NCI-H2196 (cell line): Measurements from ENCODE around the gene LTK.

Experiments used
- DNase-seq: peaks from one replicate; lab custom pipeline; 2025; ENCODE audit not compliant: unreplicated experiment; lab: John Stamatoyannopoulos, UW

Gene LTK

GRCh38 chr15:41499109-41499851, 14.3 kb downstream of the LTK start:
- DNase-seq: no peak

DNA sequence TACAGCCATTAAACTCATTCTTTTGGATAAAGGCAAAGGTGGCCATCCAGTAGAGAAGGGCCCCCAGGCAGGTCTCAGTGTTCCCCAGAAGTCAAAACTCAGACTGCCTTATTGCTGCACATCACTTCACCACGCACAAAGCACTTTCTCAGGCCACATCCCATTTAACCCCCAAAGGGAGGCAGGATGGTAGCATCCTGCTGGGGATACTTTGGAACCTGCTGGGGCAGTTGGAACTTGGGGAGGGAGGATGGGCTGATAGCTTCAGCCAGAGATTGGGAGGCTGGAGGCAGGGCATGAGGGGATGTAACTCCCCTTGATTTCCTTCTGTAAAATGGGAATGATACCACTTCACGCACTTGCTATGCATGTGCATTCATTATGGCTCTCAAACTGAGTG, 15.0 kb downstream of the LTK start:
- no peak for DNase-seq

GRCh38 chr15:41495736-41496599, 17.7 kb downstream of the LTK start:
- DNase-seq: no peak

DNA sequence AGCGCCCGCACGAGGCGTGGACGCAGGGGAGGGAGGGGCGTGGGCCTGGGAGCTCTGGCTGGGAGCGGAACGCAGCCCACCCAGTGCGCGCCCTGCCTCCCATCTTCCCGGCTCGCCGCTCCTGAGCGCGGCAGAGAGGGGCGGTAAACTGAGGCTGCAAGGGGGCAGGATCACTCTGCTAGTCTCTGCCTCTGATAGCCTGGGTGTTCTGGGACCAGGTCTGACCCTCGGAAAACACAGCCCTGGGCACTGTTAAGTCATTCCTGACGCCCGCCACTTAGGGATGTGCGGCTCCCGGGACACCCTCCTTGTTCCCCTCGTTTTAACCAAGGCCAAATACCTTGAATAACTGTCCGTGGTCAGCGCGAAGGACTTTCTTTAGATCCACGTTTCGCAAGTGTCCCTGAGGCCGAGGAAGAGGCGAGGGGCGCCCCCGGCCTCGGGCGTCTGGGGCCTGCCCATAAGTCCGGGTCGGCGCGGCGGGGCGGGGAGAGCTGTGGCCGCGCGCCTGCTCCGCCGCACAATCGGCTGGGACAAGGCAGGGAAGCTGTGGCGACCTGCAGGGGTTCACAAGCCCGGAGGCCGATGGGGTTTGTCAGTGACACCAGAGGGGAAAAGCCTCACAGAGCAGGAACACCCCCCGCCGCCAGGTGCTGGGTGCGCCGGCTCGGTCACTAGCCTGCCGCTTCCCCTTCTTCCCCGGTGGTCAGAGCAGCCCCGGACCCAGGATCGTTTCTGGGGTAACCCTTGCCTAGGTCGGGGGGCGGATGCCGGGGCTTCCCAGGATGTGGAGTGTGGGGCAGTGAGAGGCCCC, 18.5 kb downstream of the LTK start:
- no peak for DNase-seq

DNA sequence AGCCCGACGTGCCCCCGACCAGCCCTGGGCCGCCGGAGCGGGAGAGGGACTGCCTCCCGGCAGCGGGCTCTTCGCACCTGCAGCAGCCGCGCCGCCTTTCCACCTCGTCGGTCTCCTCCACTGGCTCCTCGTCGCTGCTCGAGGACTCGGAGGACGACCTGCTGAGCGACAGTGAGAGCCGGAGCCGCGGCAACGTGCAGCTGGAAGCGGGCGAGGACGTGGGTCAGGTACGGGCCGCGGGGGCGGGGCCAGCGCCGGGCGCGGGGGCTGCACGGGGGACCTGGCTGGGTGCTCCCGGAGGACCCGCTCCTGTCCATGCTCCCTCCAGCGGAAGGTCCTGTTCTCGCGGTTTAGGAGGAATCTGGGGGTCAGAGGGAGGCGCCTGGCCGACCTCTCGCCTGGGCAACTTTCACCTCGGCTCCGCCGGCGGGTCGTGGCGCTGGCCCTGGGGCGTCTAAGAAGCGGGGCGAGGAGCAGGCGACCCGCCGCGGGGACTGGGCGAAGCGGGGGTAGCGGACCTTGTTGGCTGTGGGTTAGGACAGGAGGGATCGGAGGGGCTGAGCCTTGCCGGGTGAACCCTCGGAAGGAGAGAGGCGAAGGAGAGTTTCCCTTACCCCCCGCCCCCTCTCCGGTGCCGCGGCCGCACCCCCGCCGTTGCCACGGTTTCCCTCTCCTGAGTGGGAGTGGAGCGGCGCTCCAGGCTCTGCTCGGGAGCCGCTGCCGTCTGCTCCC, 19.3 kb downstream of the LTK start:
- DNase-seq: peak; percentile 9

GRCh38 chr15:41493902-41494189, 19.8 kb downstream of the LTK start:
- DNase-seq: no peak

DNA sequence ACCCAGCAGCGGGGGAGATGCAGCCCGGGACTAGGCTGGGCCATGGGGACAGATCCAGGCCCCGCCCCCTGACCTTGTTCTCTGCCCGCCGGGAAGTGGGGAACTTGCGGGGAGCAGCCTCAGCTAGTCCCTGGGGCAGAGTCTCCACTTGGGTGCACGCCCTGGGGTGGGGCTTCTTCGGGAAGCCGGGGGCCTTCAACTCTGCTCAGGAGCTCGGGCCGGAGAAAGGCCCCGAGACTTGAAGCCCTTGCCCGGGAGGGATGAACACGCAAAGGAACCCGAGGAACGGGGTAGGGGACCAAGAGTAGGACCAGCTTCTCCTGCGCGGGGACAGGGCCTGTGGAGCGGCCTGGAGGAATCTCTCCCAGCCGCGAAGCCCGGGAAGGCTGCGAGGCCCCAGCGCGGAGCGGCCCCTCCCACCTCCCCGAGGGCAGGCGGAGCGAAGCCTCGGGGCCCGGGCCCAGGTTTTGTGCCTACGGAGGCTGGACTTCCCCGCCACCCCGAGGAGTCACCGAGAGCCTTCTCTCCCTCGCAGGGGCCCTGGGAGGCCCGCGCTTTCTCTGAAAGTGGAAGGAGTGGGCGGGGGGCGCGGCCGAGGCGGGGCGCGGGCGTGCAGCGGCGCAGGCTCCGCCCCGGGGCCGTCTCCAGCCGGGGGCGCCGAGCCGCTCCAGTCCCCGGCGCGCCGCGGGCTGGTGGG, 20.3 kb downstream of the LTK start, which contains the start of gene ITPKA:
Gene ITPKA (plus strand): TSS at position 670 of the 697 bp plus-strand sequence. CDS start 54 bp downstream, outside the sequence.
- DNase-seq: peak; percentile 57

GRCh38 chr15:41492597-41493204, 20.9 kb downstream of the LTK start:
- no peak for DNase-seq

- no peak for DNase-seq
Observed at GRCh38 chr15:41491889-41492288, 21.7 kb downstream of the LTK start.

- peak; percentile 5 for DNase-seq
Observed at GRCh38 chr15:41490355-41490754, 23.3 kb downstream of the LTK start.

GRCh38 chr15:41489641-41490040, 24.0 kb downstream of the LTK start:
- no peak for DNase-seq

DNA sequence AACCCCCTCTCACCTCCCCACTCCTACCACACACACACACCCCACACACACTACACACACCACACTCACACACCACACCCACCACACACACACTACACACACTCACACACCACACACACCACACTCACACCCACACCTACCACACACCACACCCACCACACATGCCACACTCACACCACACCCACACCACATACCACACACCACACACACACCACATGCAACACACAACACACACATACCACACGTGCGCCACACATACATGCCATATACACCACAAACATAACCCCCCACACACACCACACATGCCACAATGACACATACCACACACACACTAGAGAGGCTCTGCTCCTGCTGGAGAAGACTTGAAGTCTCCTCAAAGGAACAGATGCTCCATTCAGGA, 25.8 kb downstream of the LTK start:
- DNase-seq: no peak

- no peak for DNase-seq
Observed at GRCh38 chr15:41487381-41487780, 26.2 kb downstream of the LTK start.

DNA sequence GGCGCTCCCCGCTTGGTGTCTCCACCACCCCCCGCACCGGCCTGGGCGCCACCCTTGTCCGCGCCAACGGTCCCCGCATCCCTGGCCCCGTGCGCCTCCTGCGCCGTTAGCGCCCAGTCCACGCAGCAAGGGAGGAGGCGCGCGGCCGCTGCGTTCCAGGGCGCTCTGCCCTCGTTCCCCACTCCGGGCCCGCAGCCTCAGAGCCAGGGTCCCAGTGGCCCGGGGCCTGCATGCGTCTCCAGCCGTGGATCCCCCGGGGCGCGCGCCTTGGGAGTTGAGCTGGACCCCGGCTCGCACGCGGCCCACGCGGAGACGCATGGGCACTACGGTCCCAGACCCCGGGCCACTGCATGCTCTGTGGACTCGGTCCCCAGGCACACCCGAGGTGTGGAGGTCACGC, 27.3 kb downstream of the LTK start:
- DNase-seq: no peak

GRCh38 chr15:41484937-41485625, 28.5 kb downstream of the LTK start:
- DNase-seq: no peak

GRCh38 chr15:41483519-41483918, 30.1 kb downstream of the LTK start:
- DNase-seq: no peak

DNA sequence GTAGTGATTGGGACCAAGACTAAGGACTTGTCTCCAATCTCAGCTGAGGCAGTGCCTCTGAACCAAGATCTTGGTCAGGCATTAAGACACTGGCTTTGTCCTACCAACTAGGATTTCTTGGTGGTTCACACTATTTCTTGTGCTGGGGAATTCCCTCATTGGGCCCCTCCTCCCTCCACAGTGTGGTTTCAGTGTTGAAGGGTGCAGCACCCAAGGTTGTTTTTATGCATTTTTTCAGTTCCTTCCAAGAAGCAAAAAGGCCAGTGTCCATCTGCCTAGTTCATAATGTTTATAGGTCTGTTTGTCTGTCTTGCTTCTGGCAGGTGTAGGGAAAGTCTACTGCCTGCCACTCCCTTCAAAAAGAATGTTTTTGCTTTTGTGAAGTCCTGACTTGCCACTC, 30.5 kb downstream of the LTK start:
- no peak for DNase-seq

DNA sequence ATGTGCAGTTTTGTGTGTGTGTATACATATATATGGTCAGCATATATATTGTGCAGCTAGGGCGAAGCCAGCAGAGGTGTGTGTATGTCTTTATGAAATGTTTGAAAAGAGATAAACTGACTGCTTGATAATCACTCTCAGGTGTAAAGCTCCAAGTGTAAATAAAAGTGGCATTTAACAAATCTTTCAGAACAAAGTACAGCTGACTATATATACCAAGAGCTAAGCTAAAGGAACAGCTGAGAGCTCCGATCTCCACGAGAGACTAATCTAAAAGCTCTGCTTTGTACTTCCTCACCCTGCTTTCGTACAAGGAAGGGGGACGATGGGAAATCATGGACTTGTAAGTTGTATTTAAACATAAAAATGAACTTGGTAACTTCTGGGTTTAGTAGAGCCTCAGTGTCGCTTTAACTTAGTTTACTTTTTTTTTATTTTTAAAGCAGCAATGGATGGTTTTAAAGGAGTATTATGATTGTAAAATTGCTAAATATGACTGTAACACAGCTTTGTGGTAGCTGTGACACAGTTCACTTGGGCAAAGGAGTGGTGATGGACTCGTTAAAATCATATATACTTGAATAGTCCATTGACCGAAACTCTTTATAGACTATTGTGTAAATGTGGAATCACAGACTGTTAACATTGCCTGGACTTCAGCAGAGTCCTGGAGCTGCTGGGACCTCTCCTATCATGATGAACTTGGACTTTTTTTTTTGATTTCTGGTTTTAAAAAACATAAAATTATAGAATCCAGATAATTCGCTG, 31.3 kb downstream of the LTK start:
- no peak for DNase-seq
